GM18499 (cell line): Measurements from ENCODE around the gene TMEM151A.
"Not testable (repeated sequence)": the region's sequence is repeated elsewhere in the genome, so short reads cannot be mapped to it uniquely, and the experiment has no call there.

ENCODE experiments used
- ATAC-seq: cut with Tn5 transposase; IDR thresholded peaks from one replicate; pipeline ENCODE4 v1.9.1; 2021; ENCODE audit warnings: moderate number of reproducible peaks; ENCODE audit not compliant: insufficient read depth, unreplicated experiment

The TMEM151A gene

GRCh38 chr11:66320289-66320688 lies 28.6 kb downstream of the TMEM151A start:
- not testable (repeated sequence) for ATAC-seq

GRCh38 chr11:66320748-66321147 lies 29.1 kb downstream of the TMEM151A start:
- ATAC-seq: not testable (repeated sequence)

GRCh38 chr11:66321606-66322005 lies 29.9 kb downstream of the TMEM151A start:
- no peak for ATAC-seq

- ATAC-seq: no peak
Measured at GRCh38 chr11:66322732-66323427, 31.2 kb downstream of the TMEM151A start.

- no peak for ATAC-seq
Measured at GRCh38 chr11:66323684-66324083, 32.0 kb downstream of the TMEM151A start.

- no peak for ATAC-seq
Measured at GRCh38 chr11:66324664-66325063, 33.0 kb downstream of the TMEM151A start.

GRCh38 chr11:66325263-66325671 lies 33.6 kb downstream of the TMEM151A start:
- ATAC-seq: no peak

- no peak for ATAC-seq
Measured at GRCh38 chr11:66326261-66327111, 34.8 kb downstream of the TMEM151A start.

- ATAC-seq: no peak
Measured at GRCh38 chr11:66327171-66328030, 35.7 kb downstream of the TMEM151A start.

GRCh38 chr11:66328031-66328301 lies 36.3 kb downstream of the TMEM151A start:
- ATAC-seq: no peak

GRCh38 chr11:66328302-66329144 lies 36.8 kb downstream of the TMEM151A start:
- no peak for ATAC-seq

GRCh38 chr11:66329165-66329673 lies 37.5 kb downstream of the TMEM151A start:
- ATAC-seq: no peak

GRCh38 chr11:66330931-66331330 lies 39.2 kb downstream of the TMEM151A start:
- ATAC-seq: no peak

GRCh38 chr11:66331542-66332370 lies 40.1 kb downstream of the TMEM151A start:
- ATAC-seq: no peak

- no peak for ATAC-seq
Measured at GRCh38 chr11:66332371-66333219, 40.9 kb downstream of the TMEM151A start.

- no peak for ATAC-seq
Measured at GRCh38 chr11:66333220-66333877, 41.7 kb downstream of the TMEM151A start.

GRCh38 chr11:66333896-66334604 lies 42.4 kb downstream of the TMEM151A start:
- no peak for ATAC-seq
